HG03565 (cell line): Measurements from ENCODE around the gene INO80.
"Not testable (repeated sequence)": the region's sequence is repeated elsewhere in the genome, so short reads cannot be mapped to it uniquely, and the experiment has no call there.

Experiments
- ATAC-seq: cut with Tn5 transposase; IDR thresholded peaks from one replicate; pipeline ENCODE4 v1.9.1; 2021; ENCODE audit warnings: mild to moderate bottlenecking, moderate library complexity; ENCODE audit not compliant: unreplicated experiment

INO80 gene

GRCh38 chr15:40969363-40969762 lies 146.7 kb downstream of the INO80 start:
- ATAC-seq = no peak

GRCh38 chr15:40968290-40969085 lies 147.6 kb downstream of the INO80 start:
- no peak for ATAC-seq

- ATAC-seq = no peak
Observed at GRCh38 chr15:40964634-40965033, 151.4 kb downstream of the INO80 start.

GRCh38 chr15:40964006-40964405 lies 152.1 kb downstream of the INO80 start:
- no peak for ATAC-seq

- no peak for ATAC-seq
Observed at GRCh38 chr15:40963201-40963600, 152.9 kb downstream of the INO80 start.

GRCh38 chr15:40962317-40962716 lies 153.8 kb downstream of the INO80 start:
- ATAC-seq = not testable (repeated sequence)

- ATAC-seq = not testable (repeated sequence)
Observed at GRCh38 chr15:40961740-40962139, 154.3 kb downstream of the INO80 start.

- ATAC-seq = no peak
Observed at GRCh38 chr15:40960925-40961324, 155.2 kb downstream of the INO80 start.

- no peak for ATAC-seq
Observed at GRCh38 chr15:40960151-40960885, 155.8 kb downstream of the INO80 start.

GRCh38 chr15:40959331-40960141 lies 156.5 kb downstream of the INO80 start:
- no peak for ATAC-seq

- no peak for ATAC-seq
Observed at GRCh38 chr15:40958723-40959122, 157.4 kb downstream of the INO80 start.

GRCh38 chr15:40958146-40958545 lies 157.9 kb downstream of the INO80 start:
- no peak for ATAC-seq

GRCh38 chr15:40957581-40958051 lies 158.5 kb downstream of the INO80 start:
- ATAC-seq = no peak

- ATAC-seq = no peak
Observed at GRCh38 chr15:40957041-40957555, 159.0 kb downstream of the INO80 start.

GRCh38 chr15:40956541-40956982 lies 159.5 kb downstream of the INO80 start:
- ATAC-seq = no peak

GRCh38 chr15:40955930-40956540 lies 160.0 kb downstream of the INO80 start:
- ATAC-seq = no peak

GRCh38 chr15:40955141-40955903 lies 160.8 kb downstream of the INO80 start:
- ATAC-seq = no peak

GRCh38 chr15:40954158-40954848 lies 161.8 kb downstream of the INO80 start:
- not testable (repeated sequence) for ATAC-seq

GRCh38 chr15:40953713-40954074 lies 162.4 kb downstream of the INO80 start:
- ATAC-seq = no peak
